Tibial artery (tissue), 4 donors: Measurements from ENCODE around the gene GNA12.
"Not testable (repeated sequence)": the region's sequence is repeated elsewhere in the genome, so short reads cannot be mapped to it uniquely, and the experiment has no call there.

Experiments
- DNase-seq, 2 donors: peaks; one replicate each; pipeline ENCODE4 v3.0.0-alpha.2; 2019
- H3K27ac ChIP-seq, 2 donors: fragments of 200-600 bp; sonication (generic) in 1 of 2; 1 replicate in 1 of 2; 2 replicates in 1 of 2; pipeline ENCODE4 v1.5.1; 2018 to 2019; ENCODE audit warnings: mild to moderate bottlenecking in 1 of 2
- H3K27me3 ChIP-seq, 2 donors: fragments of 200-600 bp; sonication (generic) in 1 of 2; one replicate each; pipeline versions ENCODE4 v1.5.1 to v1.6.0; 2016 to 2019
- H3K36me3 ChIP-seq, 3 donors: fragments of 200-600 bp; sonication (generic) in 2 of 3; one replicate each; pipeline ENCODE4 v1.5.1; 2016 to 2019; ENCODE audit warnings: mild to moderate bottlenecking in 2 of 3
- H3K4me1 ChIP-seq, 4 donors: fragments of 200-600 bp; sonication (generic) in 2 of 4; 1 replicate in 3 of 4; 2 replicates in 1 of 4; pipeline ENCODE4 v1.5.1; 2016 to 2019
- H3K4me3 ChIP-seq, 2 donors: fragments of 200-600 bp; sonication (generic) in 1 of 2; 1 replicate in 1 of 2; 2 replicates in 1 of 2; pipeline ENCODE4 v1.5.1; 2018 to 2019; ENCODE audit warnings: mild to moderate bottlenecking in 2 of 2
- H3K9me3 ChIP-seq, 3 donors: fragments of 200-600 bp; sonication (generic) in 1 of 3; one replicate each; pipeline ENCODE4 v1.5.1; 2016 to 2019
- CTCF ChIP-seq, 2 experiments: fragments of 200-600 bp in 1 of 2; fragments of 450-650 bp in 1 of 2; IDR thresholded peaks; one replicate each; pipeline ENCODE4 v1.5.1; 2017 to 2019; ENCODE audit warnings: antibody characterized with exemption in 2 of 2, mild to moderate bottlenecking in 1 of 2, moderate library complexity in 1 of 2
- intact Hi-C: fragments of 100-400 bp; cut with DNase I; formaldehyde crosslinking; loops from one replicate; pipeline ENCODE4 v1.15.0; 2023; ENCODE audit warnings: low total_unique reads

Gene GNA12

GRCh38 chr7:2729031-2729892 is 114.8 kb downstream of the GNA12 start:
- intact Hi-C loops, result no loop called here
- Histone ChIP-seq H3K27ac (peak overlapping the region; percentile 3 to 48), H3K4me1 (peaks cover 0 to 16% (median 6%) of the 10 kb centered on the region in 4 donors), H3K36me3 (peaks cover 0 to 60% (median 47%) of the 10 kb centered on the region in 3 donors), H3K4me3 (no peak overlapping the region), H3K27me3 (no peaks in the 10 kb centered on the region), H3K9me3 (no peaks in the 10 kb centered on the region)
- TF ChIP-seq CTCF (IDR thresholded peaks at IDR 0.05), result no peak
- DNase-seq, result peak in 1 of 2 donors; percentile 60

- Histone ChIP-seq H3K4me1 (peaks cover 0 to 16% (median 5%) of the 10 kb centered on the region in 4 donors), H3K4me3 (no peak overlapping the region), H3K27me3 (no peaks in the 10 kb centered on the region), H3K27ac (peak overlapping the region in 1 of 2 donors; percentile 48), H3K9me3 (no peaks in the 10 kb centered on the region), H3K36me3 (peaks cover 2 to 67% (median 48%) of the 10 kb centered on the region in 3 donors)
- intact Hi-C loops, result no loop called here
- DNase-seq, result peak in 1 of 2 donors; percentile 58
- no peak for TF ChIP-seq CTCF (IDR thresholded peaks at IDR 0.05)
These were observed 115.6 kb downstream of the GNA12 start for GRCh38 chr7:2728316-2729030.

- H3K9me3 ChIP-seq, intact Hi-C loops, H3K27ac ChIP-seq, H3K27me3 ChIP-seq, H3K4me3 ChIP-seq: not testable (repeated sequence)
- Histone ChIP-seq H3K4me1 (peaks cover 0 to 16% (median 4%) of the 10 kb centered on the region in 4 donors), H3K36me3 (peaks cover 12 to 74% (median 53%) of the 10 kb centered on the region in 3 donors)
- peak in 1 of 2 donors; percentile 46 for DNase-seq
These were observed 116.9 kb downstream of the GNA12 start for GRCh38 chr7:2727206-2727605.

GRCh38 chr7:2726316-2727018 is 117.6 kb downstream of the GNA12 start:
- H3K27ac ChIP-seq, result no peak overlapping the region
- H3K9me3 ChIP-seq, result no peaks in the 10 kb centered on the region
- no peaks in the 10 kb centered on the region for H3K27me3 ChIP-seq
- intact Hi-C loops, result no loop called here
- H3K36me3 ChIP-seq, result peaks cover 12 to 76% (median 58%) of the 10 kb centered on the region in 3 donors
- peaks cover 0 to 16% (median 4%) of the 10 kb centered on the region in 4 donors for H3K4me1 ChIP-seq
- no peak overlapping the region for H3K4me3 ChIP-seq
- TF ChIP-seq CTCF (IDR thresholded peaks at IDR 0.05), result no peak
- DNase-seq, result peak in 1 of 2 donors; percentile 59

GRCh38 chr7:2725178-2726105 is 118.7 kb downstream of the GNA12 start:
- no peak for TF ChIP-seq CTCF (IDR thresholded peaks at IDR 0.05)
- no peaks in the 10 kb centered on the region for H3K9me3 ChIP-seq
- peaks cover 0 to 16% (median 4%) of the 10 kb centered on the region in 4 donors for H3K4me1 ChIP-seq
- H3K4me3 ChIP-seq, result no peak overlapping the region
- intact Hi-C loops, result no loop called here
- peak; percentile 12 to 55 for DNase-seq
- H3K27me3 ChIP-seq, result no peaks in the 10 kb centered on the region
- peaks cover 20 to 76% (median 56%) of the 10 kb centered on the region in 3 donors for H3K36me3 ChIP-seq
- H3K27ac ChIP-seq, result no peak overlapping the region
